Nephron progenitor cell (in vitro differentiated cells): ENCODE data around the gene TXNL4A.
"Not testable (repeated sequence)": the region's sequence is repeated elsewhere in the genome, so short reads cannot be mapped to it uniquely, and the experiment has no call there.

Experiments used
- DNase-seq: peaks from one replicate; pipeline ENCODE4 v3.0.0; 2021
- H3K27ac Mint-ChIP-seq: 2 replicates; pipeline ENCODE4 v1.8.0; 2021; ENCODE audit warnings: mild to moderate bottlenecking, moderate library complexity, mixed read lengths
- H3K27me3 Mint-ChIP-seq: 2 replicates; pipeline ENCODE4 v1.8.0; 2021; ENCODE audit warnings: mild to moderate bottlenecking, low read depth, mixed read lengths; ENCODE audit not compliant: poor library complexity
- H3K36me3 Mint-ChIP-seq: 2 replicates; pipeline ENCODE4 v1.8.0; 2021; ENCODE audit warnings: low read depth, mixed read lengths
- H3K4me1 Mint-ChIP-seq: 2 replicates; pipeline ENCODE4 v1.8.0; 2021; ENCODE audit warnings: mixed read lengths
- H3K4me3 Mint-ChIP-seq: 2 replicates; pipeline ENCODE4 v1.8.0; 2021; ENCODE audit warnings: mild to moderate bottlenecking, moderate library complexity, mixed read lengths
- H3K9me3 Mint-ChIP-seq: 2 replicates; pipeline ENCODE4 v1.8.0; 2021; ENCODE audit warnings: mild to moderate bottlenecking, moderate library complexity, mixed read lengths
- TF ChIP-seq, protein P1 (sequence below): fragments of 200-600 bp; sonication (generic); IDR thresholded peaks from 2 replicates; pipeline ENCODE4 v1.5.0; 2021; ENCODE audit warnings: antibody characterized with exemption

The TXNL4A gene

DNA sequence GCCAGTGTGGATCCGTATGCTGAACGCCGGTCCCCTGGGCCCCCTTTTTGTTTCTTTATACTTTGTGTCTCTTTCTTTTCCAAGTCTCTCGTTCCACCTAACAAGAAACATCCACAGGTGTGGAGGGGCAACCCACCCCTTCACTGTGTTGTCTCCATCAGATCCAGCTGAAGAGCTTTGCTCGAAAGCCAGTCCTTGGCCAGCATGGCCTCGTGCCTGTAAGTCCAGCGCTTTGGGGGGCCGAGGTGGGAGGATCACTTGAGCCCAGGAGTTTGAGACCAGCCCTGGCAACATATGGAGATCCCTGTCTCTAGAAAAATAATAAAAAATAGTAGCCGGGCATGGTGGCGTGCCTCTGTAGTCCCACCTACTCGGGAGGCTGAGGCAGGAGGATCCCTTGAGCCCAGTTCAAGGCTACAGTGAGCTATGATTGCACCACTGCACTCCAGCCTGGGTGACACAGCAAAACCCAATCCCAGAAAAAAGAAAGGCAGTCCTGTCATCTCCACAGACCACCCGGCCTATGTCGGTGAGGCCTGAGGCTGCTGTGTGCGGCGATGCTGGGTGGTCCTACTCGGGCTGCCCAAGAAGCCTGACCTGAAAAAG, 27.3 kb downstream of the TXNL4A start:
- no peaks in the 10 kb centered on the region for H3K9me3 Mint-ChIP-seq
- peaks cover 4% of the 10 kb centered on the region for H3K36me3 Mint-ChIP-seq
- peaks cover 42% of the 10 kb centered on the region for H3K27me3 Mint-ChIP-seq
- H3K27ac Mint-ChIP-seq = no peak overlapping the region
- peaks cover 33% of the 10 kb centered on the region for H3K4me1 Mint-ChIP-seq
- H3K4me3 Mint-ChIP-seq = no peak overlapping the region
- no peak for DNase-seq
- TF ChIP-seq, protein P1, sequence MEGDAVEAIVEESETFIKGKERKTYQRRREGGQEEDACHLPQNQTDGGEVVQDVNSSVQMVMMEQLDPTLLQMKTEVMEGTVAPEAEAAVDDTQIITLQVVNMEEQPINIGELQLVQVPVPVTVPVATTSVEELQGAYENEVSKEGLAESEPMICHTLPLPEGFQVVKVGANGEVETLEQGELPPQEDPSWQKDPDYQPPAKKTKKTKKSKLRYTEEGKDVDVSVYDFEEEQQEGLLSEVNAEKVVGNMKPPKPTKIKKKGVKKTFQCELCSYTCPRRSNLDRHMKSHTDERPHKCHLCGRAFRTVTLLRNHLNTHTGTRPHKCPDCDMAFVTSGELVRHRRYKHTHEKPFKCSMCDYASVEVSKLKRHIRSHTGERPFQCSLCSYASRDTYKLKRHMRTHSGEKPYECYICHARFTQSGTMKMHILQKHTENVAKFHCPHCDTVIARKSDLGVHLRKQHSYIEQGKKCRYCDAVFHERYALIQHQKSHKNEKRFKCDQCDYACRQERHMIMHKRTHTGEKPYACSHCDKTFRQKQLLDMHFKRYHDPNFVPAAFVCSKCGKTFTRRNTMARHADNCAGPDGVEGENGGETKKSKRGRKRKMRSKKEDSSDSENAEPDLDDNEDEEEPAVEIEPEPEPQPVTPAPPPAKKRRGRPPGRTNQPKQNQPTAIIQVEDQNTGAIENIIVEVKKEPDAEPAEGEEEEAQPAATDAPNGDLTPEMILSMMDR = no peak

DNA sequence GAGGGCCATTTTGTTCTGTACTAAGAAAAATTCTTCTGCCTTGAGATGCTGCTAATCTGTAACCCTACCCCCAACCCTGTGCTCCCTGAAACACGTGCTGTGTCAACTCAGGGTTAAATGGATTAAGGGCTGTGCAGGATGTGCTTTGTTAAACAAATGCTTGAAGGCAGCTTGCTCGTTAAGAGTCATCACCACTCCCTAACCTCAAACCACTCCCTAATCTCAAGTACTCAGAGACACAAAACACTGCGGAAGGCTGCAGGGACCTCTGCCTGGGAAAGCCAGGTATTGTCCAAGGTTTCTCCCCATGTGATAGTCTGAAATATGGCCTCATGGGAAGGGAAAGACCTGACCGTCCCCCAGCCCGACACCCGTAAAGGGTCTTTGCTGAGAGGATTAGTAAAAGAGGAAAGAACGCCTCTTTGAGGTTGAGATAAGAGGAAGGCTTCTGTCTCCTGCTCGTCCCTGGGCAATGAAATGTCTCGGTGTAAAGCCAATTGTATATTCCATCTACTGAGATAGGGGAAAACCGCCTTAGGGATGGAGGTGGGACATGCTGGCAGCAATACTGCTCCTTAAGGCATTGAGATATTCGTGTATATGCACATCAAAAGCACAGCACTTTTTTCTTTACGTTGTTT, 28.1 kb downstream of the TXNL4A start:
- not testable (repeated sequence) for DNase-seq, H3K4me3 Mint-ChIP-seq, H3K36me3 Mint-ChIP-seq, H3K27ac Mint-ChIP-seq, H3K9me3 Mint-ChIP-seq
- peaks cover 49% of the 10 kb centered on the region for H3K27me3 Mint-ChIP-seq
- peaks cover 27% of the 10 kb centered on the region for H3K4me1 Mint-ChIP-seq

DNA sequence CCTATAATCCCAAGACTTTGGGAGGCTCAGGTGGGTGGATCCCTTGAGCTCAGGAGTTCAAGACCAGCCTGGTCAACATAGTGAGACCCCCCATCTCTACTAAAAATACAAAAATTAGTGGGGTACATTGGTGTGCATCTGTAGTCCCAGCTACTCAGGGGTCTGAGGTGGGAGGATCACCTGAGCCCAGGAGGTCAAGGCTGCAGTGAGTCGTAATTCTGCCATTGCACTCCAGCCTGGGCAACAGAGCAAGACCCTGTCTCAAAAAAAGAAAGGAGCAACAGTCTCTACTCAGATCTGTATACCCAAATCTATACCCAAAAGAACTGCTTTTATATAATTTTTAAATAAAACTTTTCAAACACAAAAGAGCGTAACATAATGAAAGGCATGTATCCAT, 29.4 kb downstream of the TXNL4A start:
- Mint-ChIP-seq H3K36me3 (no peaks in the 10 kb centered on the region), H3K27me3 (peaks cover 60% of the 10 kb centered on the region), H3K9me3 (no peaks in the 10 kb centered on the region), H3K4me1 (peaks cover 38% of the 10 kb centered on the region), H3K27ac (no peak overlapping the region), H3K4me3 (no peak overlapping the region)
- TF ChIP-seq, protein P1 = no peak
- no peak for DNase-seq

DNA sequence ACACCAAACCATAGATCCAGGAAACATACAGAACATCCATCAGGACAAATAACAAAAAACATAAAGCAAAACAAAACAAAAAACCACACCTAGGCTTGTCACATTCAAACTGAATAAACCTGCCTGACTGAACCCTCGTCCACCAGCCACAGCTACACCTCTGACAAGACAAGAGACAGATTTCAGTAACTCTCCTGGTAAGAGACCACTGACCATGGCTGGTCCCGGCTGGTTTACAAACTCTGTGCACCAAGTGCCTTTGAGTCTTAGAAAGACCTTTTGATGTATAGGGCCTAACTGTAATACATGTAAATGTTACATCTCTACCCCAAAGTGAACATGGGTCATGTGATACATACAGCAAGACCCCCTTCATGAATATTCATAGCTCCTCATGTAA, 32.1 kb downstream of the TXNL4A start:
- TF ChIP-seq, protein P1 = no peak
- no peak for DNase-seq
- no peaks in the 10 kb centered on the region for H3K9me3 Mint-ChIP-seq
- no peak overlapping the region for H3K4me3 Mint-ChIP-seq
- H3K36me3 Mint-ChIP-seq = no peaks in the 10 kb centered on the region
- H3K27me3 Mint-ChIP-seq = peaks cover 60% of the 10 kb centered on the region
- peaks cover 32% of the 10 kb centered on the region for H3K4me1 Mint-ChIP-seq
- H3K27ac Mint-ChIP-seq = no peak overlapping the region

DNA sequence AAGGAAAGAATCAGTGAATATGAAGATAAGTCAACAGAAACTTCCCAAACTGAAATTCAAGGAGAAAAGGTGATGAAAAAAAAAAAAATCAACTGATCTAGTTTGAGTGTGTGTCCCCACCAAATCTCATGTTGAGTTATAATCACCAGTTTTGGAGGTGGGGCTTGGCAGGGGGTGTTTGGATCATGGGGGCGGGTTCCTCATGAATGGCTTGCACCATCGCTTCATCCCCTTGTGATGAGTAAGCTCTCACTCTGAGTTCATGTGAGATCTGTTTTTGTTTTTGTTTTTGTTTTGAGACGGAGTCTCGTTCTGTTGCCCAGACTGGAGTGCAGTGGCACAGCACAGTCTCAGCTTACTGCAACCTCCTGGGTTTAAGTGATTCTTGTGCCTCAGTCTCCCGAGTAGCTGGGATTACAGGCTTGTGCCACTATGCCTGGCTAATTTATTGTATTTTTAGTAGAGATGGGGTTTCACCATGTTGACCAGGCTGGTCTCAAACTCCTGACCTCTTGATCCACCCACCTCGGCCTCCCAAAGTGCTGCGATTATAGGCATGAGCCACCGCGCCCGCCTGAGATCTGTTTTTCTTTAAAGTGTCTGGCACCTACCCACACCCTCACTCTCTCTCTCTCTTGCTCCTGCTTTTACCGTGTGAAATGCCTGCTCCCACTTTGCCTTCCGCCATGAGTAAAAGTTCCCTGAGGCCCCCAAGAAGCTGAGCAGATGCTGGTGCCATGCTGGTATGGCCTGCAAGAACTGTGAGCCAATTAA, 32.9 kb downstream of the TXNL4A start:
- Mint-ChIP-seq H3K4me3 (no peak overlapping the region), H3K27ac (no peak overlapping the region), H3K27me3 (peaks cover 52% of the 10 kb centered on the region), H3K4me1 (peaks cover 27% of the 10 kb centered on the region), H3K9me3 (no peaks in the 10 kb centered on the region), H3K36me3 (no peaks in the 10 kb centered on the region)
- DNase-seq = no peak
- TF ChIP-seq, protein P1 = no peak

DNA sequence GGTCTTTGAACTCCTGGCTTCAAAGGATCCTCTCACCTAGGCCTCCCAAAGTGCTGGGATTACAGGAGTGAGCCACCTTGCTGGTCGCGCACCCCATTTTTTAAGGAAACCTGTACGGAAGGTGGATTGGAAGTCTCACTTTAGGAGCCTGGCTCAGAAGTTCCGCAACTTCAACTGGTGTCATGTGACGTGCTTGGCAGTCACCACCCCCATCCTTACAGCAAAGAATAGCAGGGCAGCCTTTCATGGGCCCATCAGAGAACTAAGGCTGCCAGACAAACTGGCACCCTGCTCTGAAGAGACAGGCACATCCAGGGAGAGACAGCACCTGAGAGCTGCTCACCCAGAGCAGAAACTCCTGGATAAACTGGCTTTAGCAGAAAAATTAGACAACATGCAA, 33.6 kb downstream of the TXNL4A start:
- TF ChIP-seq, protein P1 = no peak
- Mint-ChIP-seq H3K27ac (no peak overlapping the region), H3K36me3 (no peaks in the 10 kb centered on the region), H3K4me1 (peaks cover 27% of the 10 kb centered on the region), H3K9me3 (no peaks in the 10 kb centered on the region), H3K4me3 (no peak overlapping the region), H3K27me3 (peaks cover 48% of the 10 kb centered on the region)
- DNase-seq = no peak
